AG04449 (cell line): Measurements from ENCODE around the gene NPFF.
"Not testable (repeated sequence)": the region's sequence is repeated elsewhere in the genome, so short reads cannot be mapped to it uniquely, and the experiment has no call there.

Experiments used
- CTCF ChIA-PET: fragments of 350-600 bp; formaldehyde crosslinking; extraction: SDS; loops from one replicate; lab custom pipeline; 2021; ENCODE audit warnings: antibody characterized with exemption; lab: Yijun Ruan, JAX
- POLR2A ChIA-PET: fragments of 400-600, 350-600 bp; formaldehyde crosslinking; extraction: SDS; loops from one replicate; lab custom pipeline; 2020; ENCODE audit warnings: antibody characterized with exemption, inconsistent platforms; lab: Yijun Ruan, JAX
- DNase-seq: peaks from one replicate; pipeline ENCODE4 v3.0.0-alpha.2; 2010; ENCODE audit warnings: low read depth, low spot score
- H3K4me3 ChIP-seq: 2 replicates; pipeline ENCODE4 v1.5.1; 2011; ENCODE audit warnings: low read depth, mild to moderate bottlenecking, control low read depth, low read length
- TF ChIP-seq, protein P1 (sequence below): IDR thresholded peaks from one replicate; pipeline ENCODE4 v1.5.1; 2011; ENCODE audit warnings: mild to moderate bottlenecking, moderate library complexity, low read length, control low read depth, inconsistent platforms; ENCODE audit not compliant: insufficient read depth; ENCODE audit errors: missing control alignments

NPFF gene

DNA sequence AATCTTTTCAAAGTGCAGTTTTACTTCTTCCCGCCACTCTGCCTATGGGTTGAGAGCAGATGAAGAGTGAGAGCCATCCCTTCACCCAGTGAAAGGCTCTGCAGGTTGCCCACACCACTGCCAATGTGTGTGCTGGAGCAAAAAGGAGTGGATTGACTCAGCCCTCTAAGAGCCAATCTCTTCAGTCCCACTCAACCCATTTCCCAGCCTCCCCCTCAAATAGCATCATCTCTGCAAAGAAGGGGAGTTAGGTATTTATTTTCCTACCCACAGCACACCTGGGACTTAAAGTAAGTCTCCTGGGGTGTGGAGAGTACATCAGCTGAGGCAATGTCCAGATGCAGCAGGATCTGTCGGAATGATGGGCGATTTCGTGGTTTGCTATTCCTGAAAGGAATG lies 23.3 kb downstream of the NPFF start:
- CTCF ChIA-PET, result interaction anchor here (3.6 kb wide), 1 partner anchor 9 kb away, joined by 19 read pairs; no protein-coding TSS in a partner anchor
- TF ChIP-seq, protein P1, sequence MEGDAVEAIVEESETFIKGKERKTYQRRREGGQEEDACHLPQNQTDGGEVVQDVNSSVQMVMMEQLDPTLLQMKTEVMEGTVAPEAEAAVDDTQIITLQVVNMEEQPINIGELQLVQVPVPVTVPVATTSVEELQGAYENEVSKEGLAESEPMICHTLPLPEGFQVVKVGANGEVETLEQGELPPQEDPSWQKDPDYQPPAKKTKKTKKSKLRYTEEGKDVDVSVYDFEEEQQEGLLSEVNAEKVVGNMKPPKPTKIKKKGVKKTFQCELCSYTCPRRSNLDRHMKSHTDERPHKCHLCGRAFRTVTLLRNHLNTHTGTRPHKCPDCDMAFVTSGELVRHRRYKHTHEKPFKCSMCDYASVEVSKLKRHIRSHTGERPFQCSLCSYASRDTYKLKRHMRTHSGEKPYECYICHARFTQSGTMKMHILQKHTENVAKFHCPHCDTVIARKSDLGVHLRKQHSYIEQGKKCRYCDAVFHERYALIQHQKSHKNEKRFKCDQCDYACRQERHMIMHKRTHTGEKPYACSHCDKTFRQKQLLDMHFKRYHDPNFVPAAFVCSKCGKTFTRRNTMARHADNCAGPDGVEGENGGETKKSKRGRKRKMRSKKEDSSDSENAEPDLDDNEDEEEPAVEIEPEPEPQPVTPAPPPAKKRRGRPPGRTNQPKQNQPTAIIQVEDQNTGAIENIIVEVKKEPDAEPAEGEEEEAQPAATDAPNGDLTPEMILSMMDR, result no peak
- POLR2A ChIA-PET, result interaction anchor here (1.2 to 3.6 kb wide), 2 partner anchors 8 to 16 kb away, joined by 4 to 17 read pairs; partner anchors contain the start of gene MAP3K12

DNA sequence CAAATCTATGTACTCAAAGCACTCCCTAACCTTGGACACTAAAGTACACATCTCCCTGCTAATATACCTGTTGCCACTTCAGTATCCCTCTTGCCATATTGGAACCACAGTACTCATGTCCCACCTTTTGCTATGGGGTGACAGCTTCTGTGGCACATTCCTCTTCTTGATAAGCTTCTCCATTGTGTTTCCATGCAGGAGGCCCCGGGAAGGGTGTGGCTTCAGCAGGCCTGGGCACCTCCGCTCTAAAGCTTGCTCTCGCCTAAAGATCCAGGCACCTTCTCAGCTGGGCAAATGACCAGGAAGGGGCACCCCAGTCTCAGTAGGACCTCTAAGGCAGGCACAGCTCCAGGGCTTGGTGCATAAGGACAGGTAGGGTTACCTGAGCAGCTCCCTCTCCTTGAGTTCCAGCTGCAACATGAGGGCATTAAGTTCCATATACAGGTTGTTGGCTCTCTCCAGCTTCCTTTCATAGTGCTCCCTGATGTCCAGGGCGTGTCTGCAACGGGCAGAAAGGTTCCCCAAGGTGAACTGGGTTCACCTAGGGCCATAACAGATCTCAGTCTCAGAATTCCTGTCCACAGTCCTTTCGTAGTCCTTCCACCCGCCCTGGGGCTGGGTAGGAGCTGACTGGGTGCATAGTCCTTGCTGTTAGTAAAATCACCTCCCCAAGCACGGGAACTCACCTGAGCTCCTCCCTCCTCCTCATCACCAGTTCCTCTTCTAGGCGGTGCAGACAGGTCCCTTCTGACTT lies 23.9 kb downstream of the NPFF start:
- TF ChIP-seq, protein P1, result no peak
- no peak for DNase-seq
- no peak overlapping the region for H3K4me3 ChIP-seq
- ChIA-PET CTCF (interaction anchor here (1.5 to 3.6 kb wide), 2 partner anchors 9 to 19 kb away, joined by 3 to 19 read pairs; no protein-coding TSS in a partner anchor), POLR2A (interaction anchor here (1.2 to 3.6 kb wide), 3 partner anchors 8 to 16 kb away, joined by 3 to 17 read pairs (median 4); partner anchors contain the start of gene MAP3K12)

More for the DNA sequence above, 23.3 kb downstream of the NPFF start:
- no peak for DNase-seq
- no peak overlapping the region for H3K4me3 ChIP-seq

DNA sequence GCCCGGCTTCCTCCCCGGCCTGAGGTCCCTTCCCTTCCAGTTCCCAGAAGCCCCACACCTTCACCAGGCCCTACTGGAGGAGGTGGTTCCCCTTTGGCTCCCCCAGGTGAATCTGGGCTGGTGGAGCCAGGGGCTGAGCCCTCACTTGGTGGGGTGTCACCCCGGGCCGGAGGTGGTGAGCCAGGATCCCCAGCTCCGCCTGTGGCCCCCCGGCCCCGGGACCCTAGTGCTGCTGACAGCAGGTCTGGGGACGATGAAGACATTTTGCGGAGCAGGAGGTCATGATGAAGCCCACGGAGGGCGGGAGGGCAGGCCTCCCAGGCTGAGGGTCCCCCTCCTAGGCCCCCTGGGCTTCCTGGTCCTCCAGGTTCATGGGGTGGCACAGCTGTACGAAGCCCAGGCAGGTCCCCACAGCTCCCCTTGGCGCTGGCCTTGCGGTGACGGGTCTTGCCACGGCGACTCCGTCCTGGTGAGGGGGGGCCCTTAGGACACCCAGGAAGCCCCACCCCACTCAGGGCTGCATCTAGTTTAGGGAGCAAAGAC lies 24.6 kb downstream of the NPFF start:
- no peak for DNase-seq
- TF ChIP-seq, protein P1, result no peak
- POLR2A ChIA-PET, result interaction anchor here (1.2 to 3.6 kb wide), 6 partner anchors 9 to 24 kb away, joined by 3 to 17 read pairs (median 5); partner anchors contain the start of genes MAP3K12 and TARBP2
- H3K4me3 ChIP-seq, result no peak overlapping the region
- CTCF ChIA-PET, result interaction anchor here (0.9 to 11.2 kb wide), 7 partner anchors 9 to 162 kb away, joined by 3 to 99 read pairs (median 3); partner anchors contain the start of genes AAAS and NPFF

DNA sequence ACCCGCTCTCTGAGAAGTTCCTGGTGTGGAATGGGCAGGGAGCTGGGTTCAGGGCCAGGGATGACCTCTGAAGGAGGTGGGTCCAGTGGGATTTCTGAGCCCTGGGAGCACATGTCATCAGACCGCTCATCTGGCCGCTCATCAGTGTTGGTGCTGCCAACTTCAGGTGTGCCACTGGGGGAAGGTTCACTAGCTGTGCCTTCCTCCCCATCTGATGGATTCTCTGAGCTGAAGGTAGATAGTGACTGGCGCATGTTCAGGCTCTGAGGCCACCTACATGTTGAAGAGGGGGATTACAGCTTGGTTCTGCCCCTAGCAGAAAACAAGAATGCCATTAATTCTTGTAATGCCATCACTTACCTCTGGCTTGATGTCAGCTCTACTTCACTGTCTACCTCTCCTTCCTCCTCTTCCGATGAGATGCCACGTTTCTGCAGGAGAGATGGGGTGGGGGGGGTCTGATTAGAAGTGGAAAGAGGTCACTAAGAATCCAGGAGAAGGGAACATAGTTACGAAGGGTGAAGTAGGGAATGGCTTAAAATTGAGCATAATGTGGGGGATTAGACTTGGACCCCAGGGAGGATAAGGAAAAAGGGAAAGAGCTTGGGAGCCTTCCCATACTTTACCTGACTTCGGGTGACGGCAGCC lies 25.2 kb downstream of the NPFF start:
- POLR2A ChIA-PET, result interaction anchor here (1.2 to 3.6 kb wide), 6 partner anchors 10 to 24 kb away, joined by 3 to 17 read pairs (median 5); partner anchors contain the start of gene TARBP2
- CTCF ChIA-PET, result interaction anchor here (0.7 to 11.2 kb wide), 11 partner anchors 8 to 161 kb away, joined by 3 to 99 read pairs (median 4); partner anchors contain the start of genes AAAS and NPFF
- DNase-seq, result no peak
- TF ChIP-seq, protein P1, result peak; percentile 12
- H3K4me3 ChIP-seq, result no peak overlapping the region

DNA sequence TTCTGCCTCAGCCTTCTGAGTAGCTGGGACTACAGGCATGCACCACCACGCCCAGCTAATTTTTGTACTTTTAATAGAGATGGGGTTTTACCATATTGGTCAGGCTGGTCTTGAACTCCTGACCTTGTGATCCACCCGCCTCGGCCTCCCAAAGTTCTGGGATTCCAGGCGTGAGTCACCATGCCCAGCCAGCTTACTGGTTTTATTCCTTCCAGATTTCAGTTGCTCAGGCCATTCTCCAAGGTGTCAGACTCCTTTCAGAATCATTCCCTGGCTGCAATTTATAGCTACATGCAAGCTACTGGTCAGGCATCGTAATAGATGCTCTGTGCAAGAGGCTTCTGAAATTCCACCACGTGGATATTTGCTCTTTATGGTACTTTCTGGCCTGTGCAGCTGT lies 25.8 kb downstream of the NPFF start:
- not testable (repeated sequence) for DNase-seq, H3K4me3 ChIP-seq
- CTCF ChIA-PET, result interaction anchor here (0.7 to 11.2 kb wide), 9 partner anchors 11 to 160 kb away, joined by 3 to 99 read pairs (median 4); partner anchors contain the start of genes AAAS and NPFF
- POLR2A ChIA-PET, result interaction anchor here (1.2 to 3.6 kb wide), 5 partner anchors 10 to 25 kb away, joined by 4 to 17 read pairs (median 6); partner anchors contain the start of gene TARBP2
